Stimulated activated naive CD8-positive, alpha-beta T cell treated with anti-CD3 and anti-CD28 coated beads, Interleukin-15, amount 100 ng/mL, for 72 hours (primary cell): ENCODE results near the gene CAPN1.
"Not testable (repeated sequence)": the region's sequence is repeated elsewhere in the genome, so short reads cannot be mapped to it uniquely, and the experiment has no call there.

ENCODE experiments used
- ATAC-seq: fragments of 150-1000 bp; cut with Tn5 transposase; 2 replicates; pipeline ENCODE4 v1.10.0; 2021; ENCODE audit warnings: mild to moderate bottlenecking, moderate library complexity
- DNase-seq, 2 donors: peaks; one replicate each; pipeline ENCODE4 v3.0.0; 2021 to 2022
- H3K27ac Mint-ChIP-seq, 2 donors: one replicate each; pipeline ENCODE4 v1.8.0; 2022; ENCODE audit warnings: mild to moderate bottlenecking in 2 of 2, mixed read lengths in 2 of 2, moderate library complexity in 2 of 2
- H3K27me3 Mint-ChIP-seq: one replicate; pipeline ENCODE4 v1.8.0; 2022; ENCODE audit warnings: mixed read lengths
- H3K4me1 Mint-ChIP-seq: one replicate; pipeline ENCODE4 v1.8.0; 2022; ENCODE audit warnings: mild to moderate bottlenecking, mixed read lengths
- H3K4me3 Mint-ChIP-seq, 2 donors: one replicate each; pipeline ENCODE4 v1.8.0; 2022; ENCODE audit warnings: mild to moderate bottlenecking in 2 of 2, mixed read lengths in 2 of 2, moderate library complexity in 1 of 2
- H3K9me3 Mint-ChIP-seq, 2 donors: one replicate each; pipeline ENCODE4 v1.8.0; 2022; ENCODE audit warnings: mixed read lengths in 2 of 2

CAPN1 gene

DNA sequence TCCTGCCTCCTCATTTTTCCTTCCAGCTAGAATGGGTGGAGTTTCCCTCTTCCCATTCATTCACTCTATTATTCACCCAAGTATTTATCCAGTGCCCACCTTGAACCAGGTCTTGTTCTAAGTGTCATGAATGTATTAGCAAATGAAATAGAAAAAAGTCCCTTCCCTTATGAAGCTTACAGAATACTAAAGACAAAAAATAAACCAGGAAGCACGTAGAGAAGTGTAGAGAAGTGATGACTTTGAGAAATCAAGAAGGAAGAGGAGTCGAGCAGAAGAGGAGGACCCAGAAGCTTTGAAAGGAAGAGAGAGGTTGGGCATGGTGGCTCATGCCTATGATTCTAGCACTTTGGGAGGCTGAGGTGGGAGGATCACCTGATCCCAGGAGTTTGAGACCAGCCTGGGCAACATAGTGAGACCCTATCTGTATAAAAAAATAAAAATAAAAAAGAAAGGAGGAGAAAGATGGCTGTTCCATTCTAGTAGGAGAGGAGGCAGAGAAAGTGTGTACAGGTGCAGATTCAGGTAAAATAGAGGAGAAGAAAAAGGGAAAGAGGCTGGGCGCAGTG is 30.3 kb upstream of the CAPN1 start:
- peaks cover 15% of the 10 kb centered on the region for H3K4me1 Mint-ChIP-seq
- H3K27ac Mint-ChIP-seq = no peak overlapping the region
- DNase-seq = no peak
- H3K9me3 Mint-ChIP-seq = no peaks in the 10 kb centered on the region
- no peak overlapping the region for H3K4me3 Mint-ChIP-seq
- H3K27me3 Mint-ChIP-seq = peaks cover 20% of the 10 kb centered on the region
- no peak for ATAC-seq

DNA sequence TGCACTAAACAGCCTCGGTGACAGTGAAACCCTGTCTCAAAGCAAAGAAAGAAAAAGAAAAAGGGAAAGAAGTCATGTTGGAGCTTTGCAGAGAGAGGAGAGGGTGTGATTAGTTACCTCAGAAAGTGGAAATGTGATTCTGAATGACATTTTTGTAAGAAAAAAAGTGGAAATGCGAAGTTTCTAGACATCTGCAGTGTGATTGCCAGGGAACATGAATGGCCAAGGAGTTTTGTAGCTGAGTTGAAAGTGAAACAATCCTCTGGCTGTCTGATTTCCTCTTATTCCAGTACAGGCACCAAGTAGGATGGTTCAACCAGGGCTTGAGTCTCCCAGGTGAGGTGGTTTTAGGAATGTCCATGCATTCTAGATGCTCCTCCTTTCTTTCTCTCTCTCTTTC is 29.6 kb upstream of the CAPN1 start:
- DNase-seq = no peak
- Mint-ChIP-seq H3K9me3 (no peaks in the 10 kb centered on the region), H3K27ac (no peak overlapping the region), H3K27me3 (peaks cover 20% of the 10 kb centered on the region), H3K4me1 (peaks cover 15% of the 10 kb centered on the region), H3K4me3 (no peak overlapping the region)
- no peak for ATAC-seq

DNA sequence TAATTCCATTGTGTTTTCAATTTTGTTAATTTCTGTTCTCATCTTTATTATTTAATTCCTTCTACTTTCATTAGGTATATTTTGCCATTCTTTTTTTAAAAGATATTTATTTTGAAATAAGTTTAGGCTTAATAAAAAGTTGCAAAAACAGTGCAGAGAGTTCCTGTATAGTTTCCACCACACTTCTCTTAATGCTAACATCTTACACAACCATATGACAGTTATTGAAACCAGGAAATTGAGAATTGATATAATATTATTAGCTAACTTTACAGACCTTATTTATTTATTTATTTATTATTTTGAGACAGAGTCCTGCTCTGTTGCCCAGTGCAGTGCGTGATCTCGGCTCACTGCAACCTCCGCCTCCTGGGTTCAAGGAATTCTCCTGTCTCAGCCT is 25.5 kb upstream of the CAPN1 start:
- ATAC-seq (no peak), DNase-seq (no peak)
- Mint-ChIP-seq H3K4me1 (peaks cover 5% of the 10 kb centered on the region), H3K27ac (no peak overlapping the region), H3K9me3 (no peaks in the 10 kb centered on the region), H3K4me3 (no peak overlapping the region), H3K27me3 (peaks cover 14% of the 10 kb centered on the region)

GRCh38 chr11:65156926-65157325 is 24.8 kb upstream of the CAPN1 start:
- no peak for ATAC-seq
- Mint-ChIP-seq H3K27me3 (peaks cover 14% of the 10 kb centered on the region), H3K27ac (no peak overlapping the region), H3K4me1 (peaks cover 3% of the 10 kb centered on the region), H3K9me3 (no peaks in the 10 kb centered on the region), H3K4me3 (no peak overlapping the region)
- no peak for DNase-seq

DNA sequence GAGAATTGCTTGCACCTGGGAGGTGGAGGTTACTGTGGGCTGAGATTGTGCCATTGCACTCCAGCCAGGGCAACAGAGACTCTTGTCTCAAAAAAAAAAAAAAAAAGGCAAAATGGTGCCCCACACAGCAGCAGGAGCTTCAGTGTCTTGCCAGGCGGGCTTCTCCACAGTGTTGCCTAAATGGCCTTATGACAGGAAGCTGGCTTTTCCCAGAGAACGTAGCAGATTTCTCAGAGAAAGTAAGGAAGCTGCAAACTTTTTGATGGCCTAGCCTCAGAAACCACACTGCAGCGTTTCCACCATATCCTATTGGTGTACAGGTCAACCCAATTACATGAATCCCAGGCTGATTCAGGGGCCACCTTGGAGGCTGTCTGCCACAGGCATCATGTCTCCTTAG is 24.4 kb upstream of the CAPN1 start:
- Mint-ChIP-seq H3K4me1 (no peaks in the 10 kb centered on the region), H3K4me3 (no peak overlapping the region), H3K27me3 (peaks cover 14% of the 10 kb centered on the region), H3K9me3 (no peaks in the 10 kb centered on the region), H3K27ac (no peak overlapping the region)
- ATAC-seq = no peak
- no peak for DNase-seq

GRCh38 chr11:65159012-65159411 is 22.7 kb upstream of the CAPN1 start:
- H3K9me3 Mint-ChIP-seq = no peaks in the 10 kb centered on the region
- DNase-seq (no peak), ATAC-seq (no peak)
- no peak overlapping the region for H3K4me3 Mint-ChIP-seq
- H3K27ac Mint-ChIP-seq = no peak overlapping the region
- H3K4me1 Mint-ChIP-seq = no peaks in the 10 kb centered on the region
- no peaks in the 10 kb centered on the region for H3K27me3 Mint-ChIP-seq

DNA sequence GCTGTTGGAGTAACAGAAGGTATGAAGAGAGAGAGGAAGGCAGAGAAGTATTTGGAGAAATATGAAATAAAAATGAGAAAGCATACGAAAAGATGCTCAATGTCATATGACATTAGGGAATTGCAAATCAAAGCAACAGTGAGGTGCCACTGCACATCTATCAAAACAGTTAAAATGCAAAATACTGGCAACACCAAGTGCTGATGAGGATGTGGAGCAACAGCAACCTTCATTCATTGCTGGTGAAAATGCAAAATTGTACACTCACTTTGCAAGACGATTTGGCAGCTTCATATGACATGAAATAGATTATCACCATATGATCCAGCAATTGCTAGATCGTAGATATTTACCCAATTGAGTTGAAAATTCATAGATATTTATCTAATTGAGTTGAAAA is 21.1 kb upstream of the CAPN1 start:
- no peaks in the 10 kb centered on the region for H3K27me3 Mint-ChIP-seq

GRCh38 chr11:65163684-65164083 is 18.0 kb upstream of the CAPN1 start:
- no peak overlapping the region for H3K4me3 Mint-ChIP-seq
- H3K27ac Mint-ChIP-seq = no peak overlapping the region
- ATAC-seq (no peak), DNase-seq (no peak)
- H3K27me3 Mint-ChIP-seq = no peaks in the 10 kb centered on the region
- H3K4me1 Mint-ChIP-seq = peaks cover 6% of the 10 kb centered on the region
- H3K9me3 Mint-ChIP-seq = no peaks in the 10 kb centered on the region

More for the DNA sequence above, 21.1 kb upstream of the CAPN1 start:
- no peaks in the 10 kb centered on the region for H3K4me1 Mint-ChIP-seq
- H3K4me3 Mint-ChIP-seq = no peak overlapping the region
- no peak overlapping the region for H3K27ac Mint-ChIP-seq
- no peaks in the 10 kb centered on the region for H3K9me3 Mint-ChIP-seq
- DNase-seq = no peak
- no peak for ATAC-seq

- Mint-ChIP-seq H3K9me3 (no peaks in the 10 kb centered on the region), H3K27me3 (no peaks in the 10 kb centered on the region), H3K4me1 (peaks cover 11% of the 10 kb centered on the region), H3K4me3 (no peak overlapping the region), H3K27ac (peak overlapping the region in 1 of 2 donors; percentile 65)
- no peak for DNase-seq
- no peak for ATAC-seq
Measured at GRCh38 chr11:65165410-65166317, 16.1 kb upstream of the CAPN1 start.

- H3K27ac Mint-ChIP-seq = no peak overlapping the region
- no peak overlapping the region for H3K4me3 Mint-ChIP-seq
- H3K27me3 Mint-ChIP-seq = no peaks in the 10 kb centered on the region
- peaks cover 11% of the 10 kb centered on the region for H3K4me1 Mint-ChIP-seq
- no peak for ATAC-seq
- no peaks in the 10 kb centered on the region for H3K9me3 Mint-ChIP-seq
- DNase-seq = no peak
Measured at GRCh38 chr11:65166893-65167292, 14.8 kb upstream of the CAPN1 start.

- no peak overlapping the region for H3K4me3 Mint-ChIP-seq
- ATAC-seq = no peak
Measured at GRCh38 chr11:65167656-65168055, 14.1 kb upstream of the CAPN1 start.

GRCh38 chr11:65169164-65169641 is 12.5 kb upstream of the CAPN1 start:
- Mint-ChIP-seq H3K27me3 (no peaks in the 10 kb centered on the region), H3K27ac (peak overlapping the region; percentile 85 to 91), H3K9me3 (no peaks in the 10 kb centered on the region), H3K4me3 (no peak overlapping the region), H3K4me1 (peaks cover 11% of the 10 kb centered on the region)
- ATAC-seq (no peak), DNase-seq (no peak)

More at GRCh38 chr11:65167656-65168055, 14.1 kb upstream of the CAPN1 start:
- H3K27ac Mint-ChIP-seq = no peak overlapping the region
- H3K9me3 Mint-ChIP-seq = no peaks in the 10 kb centered on the region
- no peaks in the 10 kb centered on the region for H3K27me3 Mint-ChIP-seq
- peaks cover 11% of the 10 kb centered on the region for H3K4me1 Mint-ChIP-seq
- DNase-seq = no peak

DNA sequence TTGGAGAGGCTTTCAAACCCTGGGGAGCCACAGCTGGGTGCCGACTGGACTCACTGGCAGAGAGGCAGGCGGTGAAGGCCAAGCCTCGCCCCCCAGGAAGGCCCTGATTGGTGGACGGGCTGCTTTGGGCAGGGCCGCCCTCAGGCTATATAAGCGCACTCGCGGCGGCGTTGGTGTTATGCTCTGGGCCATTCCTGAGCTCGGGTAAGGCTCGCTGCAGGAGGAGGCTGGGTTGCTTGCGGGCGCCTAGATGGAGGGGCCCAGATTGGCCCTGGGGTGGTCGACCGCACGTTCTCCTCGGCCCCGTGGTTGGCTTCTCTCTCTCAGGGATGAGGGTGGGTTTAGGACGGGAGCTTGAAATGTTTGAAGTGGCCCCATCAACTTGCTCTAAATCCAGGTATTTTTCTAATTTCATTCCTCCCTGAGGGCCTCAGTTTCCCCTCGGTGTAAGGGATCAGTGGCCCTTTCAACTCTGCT is 11.6 kb upstream of the CAPN1 start, which contains the start of gene SPDYC:
TSS of gene SPDYC (plus strand) at position 176 of the 477 bp plus-strand sequence. CDS start 1,125 bp downstream, outside the sequence.
- H3K27me3 Mint-ChIP-seq = no peaks in the 10 kb centered on the region
- H3K27ac Mint-ChIP-seq = peak within 1 kb of the TSS; percentile 85 to 91
- DNase-seq = no peak
- ATAC-seq = no peak
- no peaks in the 10 kb centered on the region for H3K9me3 Mint-ChIP-seq
- no peak within 1 kb of the TSS for H3K4me3 Mint-ChIP-seq
- H3K4me1 Mint-ChIP-seq = peaks cover 11% of the 10 kb centered on the region

GRCh38 chr11:65172600-65172999 is 9.1 kb upstream of the CAPN1 start:
- Mint-ChIP-seq H3K9me3 (no peaks in the 10 kb centered on the region), H3K27ac (no peak overlapping the region), H3K4me1 (peaks cover 11% of the 10 kb centered on the region), H3K27me3 (no peaks in the 10 kb centered on the region), H3K4me3 (no peak overlapping the region)
- no peak for ATAC-seq
- DNase-seq = no peak

- DNase-seq, H3K4me3 Mint-ChIP-seq, H3K9me3 Mint-ChIP-seq, H3K27me3 Mint-ChIP-seq, H3K4me1 Mint-ChIP-seq, H3K27ac Mint-ChIP-seq, ATAC-seq: not testable (repeated sequence)
Measured at GRCh38 chr11:65174571-65175010, 7.1 kb upstream of the CAPN1 start.
